HEK293T (cell line): ENCODE data around the gene HS1BP3.

Experiments used
- CTCF ChIA-PET: fragments of 350-600 bp; formaldehyde crosslinking; extraction: SDS; loops from one replicate; lab custom pipeline; 2021; ENCODE audit warnings: antibody characterized with exemption, inconsistent platforms; lab: Yijun Ruan, JAX
- POLR2A ChIA-PET: fragments of 350-600 bp; formaldehyde crosslinking; extraction: SDS; loops from one replicate; lab custom pipeline; 2020; ENCODE audit warnings: antibody characterized with exemption, inconsistent platforms; lab: Yijun Ruan, JAX
- DNase-seq: peaks from one replicate; pipeline ENCODE4 v3.0.0; 2012; ENCODE audit warnings: mixed read lengths; ENCODE audit errors: extremely low spot score
- ARNT ChIP-seq: fragments of 450-650 bp; IDR thresholded peaks from 2 replicates; pipeline ENCODE4 v1.6.1; 2017; ENCODE audit warnings: mild to moderate bottlenecking
- BHLHE40 ChIP-seq: fragments of 450-650 bp; IDR thresholded peaks from 2 replicates; pipeline ENCODE4 v1.6.1; 2016; ENCODE audit warnings: mild to moderate bottlenecking, moderate library complexity, borderline replicate concordance
- CTBP1 ChIP-seq: fragments of 450-650 bp; IDR thresholded peaks from 2 replicates; pipeline ENCODE4 v1.6.1; 2016; ENCODE audit warnings: borderline replicate concordance
- ELF4 ChIP-seq: fragments of 450-650 bp; IDR thresholded peaks from 2 replicates; pipeline ENCODE4 v1.6.1; 2017; ENCODE audit warnings: antibody characterized with exemption
- FOXA1 ChIP-seq: fragments of 450-650 bp; IDR thresholded peaks from 2 replicates; pipeline ENCODE4 v1.6.1; 2016; ENCODE audit warnings: mild to moderate bottlenecking
- FOXK2 ChIP-seq: fragments of 450-650 bp; IDR thresholded peaks from 2 replicates; pipeline ENCODE4 v1.6.1; 2016; ENCODE audit warnings: mild to moderate bottlenecking
- FOXM1 ChIP-seq: fragments of 450-650 bp; IDR thresholded peaks from 2 replicates; pipeline ENCODE4 v1.6.1; 2017; ENCODE audit warnings: mild to moderate bottlenecking, borderline replicate concordance
- HDGF ChIP-seq: fragments of 450-650 bp; IDR thresholded peaks from 2 replicates; pipeline ENCODE4 v1.6.1; 2017; ENCODE audit warnings: antibody characterized with exemption, borderline replicate concordance
- L3MBTL2 ChIP-seq: fragments of 450-650 bp; conservative IDR thresholded peaks from 2 replicates; pipeline ENCODE4 v1.6.1; 2016; ENCODE audit warnings: mild to moderate bottlenecking
- LEF1 ChIP-seq: fragments of 450-650 bp; IDR thresholded peaks from 2 replicates; pipeline ENCODE4 v1.6.1; 2017; ENCODE audit warnings: mild to moderate bottlenecking, borderline replicate concordance
- NFRKB ChIP-seq: fragments of 450-650 bp; IDR thresholded peaks from 2 replicates; pipeline ENCODE4 v1.6.1; 2016; ENCODE audit warnings: mild to moderate bottlenecking, moderate library complexity
- SP1 ChIP-seq: fragments of 450-650 bp; IDR thresholded peaks from 2 replicates; pipeline ENCODE4 v1.6.1; 2017
- SUZ12 ChIP-seq: fragments of 450-650 bp; IDR thresholded peaks from 2 replicates; pipeline ENCODE4 v1.6.1; 2016; ENCODE audit warnings: mild to moderate bottlenecking
- TARDBP ChIP-seq: fragments of 450-650 bp; IDR thresholded peaks from 2 replicates; pipeline ENCODE4 v1.6.1; 2016
- ZNF384 ChIP-seq: fragments of 450-650 bp; IDR thresholded peaks from 2 replicates; pipeline ENCODE4 v1.6.1; 2016
- TF ChIP-seq, protein P1 (sequence below): fragments of 450-650 bp; IDR thresholded peaks from 2 replicates; pipeline ENCODE4 v1.6.1; 2016

HS1BP3 gene

DNA sequence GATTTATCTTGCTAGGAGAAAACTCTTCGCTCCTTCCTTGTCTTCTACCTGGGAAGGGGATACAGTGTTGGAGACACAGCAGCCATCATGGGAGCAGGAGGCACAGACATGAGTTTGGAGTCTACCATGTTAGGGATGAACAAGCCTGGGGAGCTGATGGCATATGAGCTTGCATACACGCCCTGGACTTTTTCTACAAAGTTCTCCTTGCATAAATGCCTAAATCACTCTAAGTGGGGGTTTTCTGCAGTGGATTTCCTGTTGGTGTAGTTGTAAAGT lies 3.6 kb upstream of the HS1BP3 start:
- DNase-seq = no peak
- POLR2A ChIA-PET = no interaction called here
- TF ChIP-seq, protein P1, sequence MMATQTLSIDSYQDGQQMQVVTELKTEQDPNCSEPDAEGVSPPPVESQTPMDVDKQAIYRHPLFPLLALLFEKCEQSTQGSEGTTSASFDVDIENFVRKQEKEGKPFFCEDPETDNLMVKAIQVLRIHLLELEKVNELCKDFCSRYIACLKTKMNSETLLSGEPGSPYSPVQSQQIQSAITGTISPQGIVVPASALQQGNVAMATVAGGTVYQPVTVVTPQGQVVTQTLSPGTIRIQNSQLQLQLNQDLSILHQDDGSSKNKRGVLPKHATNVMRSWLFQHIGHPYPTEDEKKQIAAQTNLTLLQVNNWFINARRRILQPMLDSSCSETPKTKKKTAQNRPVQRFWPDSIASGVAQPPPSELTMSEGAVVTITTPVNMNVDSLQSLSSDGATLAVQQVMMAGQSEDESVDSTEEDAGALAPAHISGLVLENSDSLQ = no peak
- TF ChIP-seq BHLHE40 (no peak), CTBP1 (no peak), ZNF384 (no peak), FOXK2 (no peak), TARDBP (no peak), SP1 (no peak), FOXM1 (no peak), SUZ12 (no peak), HDGF (no peak), ELF4 (no peak), L3MBTL2 (no peak), NFRKB (no peak), ARNT (no peak), FOXA1 (no peak), LEF1 (no peak)
- CTCF ChIA-PET = no interaction called here

DNA sequence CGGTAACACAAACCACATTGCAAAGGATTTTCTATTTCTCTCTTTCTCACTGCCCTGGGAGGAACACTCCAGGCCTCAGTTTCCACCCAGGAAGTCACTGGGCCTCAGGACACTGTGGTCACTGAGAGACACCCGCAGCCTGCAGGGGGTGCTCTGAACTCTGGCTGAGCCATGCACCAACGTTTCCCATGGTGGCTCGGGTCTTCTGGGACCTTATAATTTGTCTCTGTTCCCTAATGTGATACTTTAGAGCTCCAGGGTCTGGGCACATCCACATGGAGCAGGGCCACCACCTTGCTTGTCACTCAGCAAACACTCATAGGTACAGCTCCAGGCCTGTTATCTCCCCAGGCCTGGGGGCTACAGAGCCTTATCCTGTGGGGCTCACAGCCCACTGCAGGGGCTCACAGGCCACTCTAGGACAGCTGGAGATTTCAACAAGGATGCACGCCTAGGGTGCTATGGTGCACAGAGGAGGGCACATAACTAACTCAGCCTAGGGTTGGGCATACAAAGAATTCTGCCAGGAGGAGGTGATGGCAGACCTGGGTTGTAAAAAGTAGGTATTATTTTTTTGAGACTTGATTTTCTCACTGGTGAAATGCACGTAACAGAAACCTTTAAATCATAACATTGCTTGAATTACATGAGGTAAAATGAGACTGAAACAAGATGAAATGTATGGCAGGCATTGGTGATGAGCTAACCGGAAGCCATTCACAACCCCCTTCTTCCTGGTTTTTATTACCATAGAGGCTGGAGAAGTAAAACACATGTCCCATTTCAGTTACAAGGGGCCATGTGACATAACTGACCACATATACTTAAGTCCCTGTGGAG lies 3.0 kb upstream of the HS1BP3 start:
- CTCF ChIA-PET = interaction anchor here (0.5 kb wide), 1 partner anchor 301 kb away, joined by 3 read pairs; no protein-coding TSS in a partner anchor
- POLR2A ChIA-PET = no interaction called here
- DNase-seq = no peak
- TF ChIP-seq TARDBP = no peak
- TF ChIP-seq, protein P1 = no peak
- TF ChIP-seq BHLHE40 = no peak
- TF ChIP-seq FOXM1 = no peak

DNA sequence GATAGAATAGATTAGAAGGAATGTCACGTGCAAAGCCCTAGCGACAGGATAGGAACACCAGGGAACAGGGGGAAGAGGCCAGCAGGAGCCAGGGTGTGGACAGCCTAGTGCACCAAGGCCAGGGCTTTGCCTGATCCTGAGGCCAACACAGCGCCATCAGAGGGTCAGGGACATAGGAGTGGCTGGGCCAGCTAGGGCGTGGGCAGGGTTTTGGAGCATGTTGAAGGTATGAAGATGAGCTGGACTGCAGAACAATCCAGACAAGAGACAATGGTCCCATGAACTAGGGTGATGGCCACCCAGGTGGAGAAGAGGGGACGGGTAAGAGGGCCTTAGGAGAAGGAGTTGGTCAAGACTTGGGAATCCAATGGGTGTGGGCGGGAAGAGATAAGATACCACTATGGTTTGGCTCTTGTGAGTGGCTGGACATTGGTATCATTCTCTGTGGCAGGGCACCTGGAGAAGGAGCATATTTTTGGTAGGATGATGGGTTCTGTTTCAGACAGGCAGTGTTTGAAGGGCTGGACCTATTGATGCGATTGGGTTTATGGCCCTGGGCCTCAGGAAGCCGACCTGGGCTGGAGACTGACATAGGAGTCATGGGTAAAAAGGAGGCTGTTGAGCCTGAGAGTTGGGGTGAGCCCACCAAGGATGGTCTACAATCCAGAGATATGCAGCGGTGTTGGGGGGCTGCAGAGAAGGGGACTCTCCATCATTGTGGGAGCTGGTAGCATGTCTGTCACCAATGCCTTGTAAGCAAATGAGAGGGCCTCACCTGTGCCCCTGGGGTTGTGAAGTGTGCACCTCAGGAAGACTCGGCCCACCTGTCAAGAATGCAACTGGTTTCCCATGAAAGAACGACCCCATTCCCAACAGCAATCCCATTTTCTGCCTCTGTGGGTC lies 2.0 kb upstream of the HS1BP3 start:
- no peak for DNase-seq
- POLR2A ChIA-PET = no interaction called here
- CTCF ChIA-PET = interaction anchor here (0.6 kb wide), 1 partner anchor 237 kb away, joined by 3 read pairs; no protein-coding TSS in a partner anchor
- TF ChIP-seq FOXK2 = no peak
- no peak for TF ChIP-seq SUZ12
- no peak for TF ChIP-seq FOXA1
- TF ChIP-seq, protein P1 = no peak
- no peak for TF ChIP-seq HDGF
- TF ChIP-seq ELF4 = no peak
- TF ChIP-seq L3MBTL2 = no peak
- TF ChIP-seq ARNT = no peak
- TF ChIP-seq LEF1 = no peak

DNA sequence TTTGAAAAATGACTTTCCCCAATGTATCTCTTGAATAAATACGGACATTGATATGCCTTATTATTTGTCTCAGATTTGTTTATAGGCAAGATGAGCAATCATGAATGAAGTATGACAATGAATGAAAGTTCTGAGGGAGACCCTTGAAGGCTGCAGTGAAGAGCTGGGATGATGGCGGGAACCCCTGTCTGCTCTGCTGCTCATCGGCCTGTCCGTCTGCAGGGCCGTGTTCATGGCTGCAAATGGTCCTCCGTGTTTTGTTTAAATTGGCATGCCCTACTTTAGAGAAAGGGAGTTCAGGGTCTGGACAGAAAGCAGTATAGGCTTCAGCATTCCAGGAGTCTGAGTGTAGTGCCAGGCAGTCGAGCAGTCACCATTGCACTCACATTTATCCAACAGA lies 1.2 kb upstream of the HS1BP3 start:
- ChIA-PET CTCF (interaction anchor here (0.5 to 2.4 kb wide), 7 partner anchors 9 to 1809 kb away, joined by 3 to 20 read pairs (median 6); no protein-coding TSS in a partner anchor), POLR2A (interaction anchor here (1.5 to 4.2 kb wide), 2 partner anchors 17 to 205 kb away, joined by 3 to 36 read pairs; partner anchors contain the start of gene RHOB)
- TF ChIP-seq LEF1 (no peak), TARDBP (no peak), L3MBTL2 (no peak), HDGF (no peak), SP1 (no peak), BHLHE40 (no peak)
- no peak for DNase-seq

DNA sequence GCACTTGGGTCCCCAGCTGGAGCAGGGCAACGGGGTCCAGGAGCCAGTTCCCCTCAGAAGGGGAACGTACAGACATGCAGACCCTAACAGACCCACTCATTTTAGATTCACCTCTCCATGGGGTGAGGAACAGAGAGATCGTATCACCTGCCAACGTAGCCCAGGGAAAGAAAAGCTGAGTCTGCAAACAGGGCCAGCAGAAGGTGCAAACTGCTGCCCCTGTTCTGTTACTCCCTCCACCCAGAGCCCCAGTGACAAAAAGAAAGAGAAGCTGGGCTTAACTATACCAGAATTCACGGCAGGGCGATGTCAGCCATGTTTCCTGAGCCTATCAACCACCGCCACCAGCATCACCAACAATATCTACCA lies 817 bp upstream of the HS1BP3 start:
- DNase-seq = no peak
- POLR2A ChIA-PET = interaction anchor here (0.6 to 4.2 kb wide), 8 partner anchors 10 to 379 kb away, joined by 3 to 36 read pairs (median 4); partner anchors contain the start of gene RHOB
- CTCF ChIA-PET = interaction anchor here (0.5 to 2.4 kb wide), 14 partner anchors 9 to 1808 kb away, joined by 3 to 20 read pairs (median 4); partner anchors contain the start of gene RHOB
- no peak for TF ChIP-seq LEF1
- no peak for TF ChIP-seq CTBP1
- TF ChIP-seq ELF4 = no peak
- TF ChIP-seq ARNT = no peak
- no peak for TF ChIP-seq TARDBP
- TF ChIP-seq NFRKB = no peak
